Transverse colon (tissue), 4 donors: ENCODE data around the gene DES. TPM values are rescaled to one million over a fixed set of nuclear protein-coding genes. Genes with fewer than 3 reads are reported as not detected.
A peak's percentile ranks its signal among the peaks of the same experiment; 100 is the strongest.

Source experiments
- DNase-seq: peaks from one replicate; pipeline ENCODE4 v3.0.0-alpha.2; 2019
- H3K27ac ChIP-seq, 4 donors: fragments of 200-600 bp; sonication (generic); 2 replicates each; pipeline ENCODE4 v1.5.1; 2016 to 2018; ENCODE audit warnings: inconsistent platforms in 4 of 4
- H3K27me3 ChIP-seq: fragments of 200-600 bp; sonication (generic); 2 replicates; pipeline ENCODE4 v1.5.1; 2017; ENCODE audit warnings: inconsistent platforms
- H3K36me3 ChIP-seq, 4 donors: fragments of 200-600 bp; sonication (generic); 2 replicates each; pipeline ENCODE4 v1.5.1; 2017 to 2019; ENCODE audit warnings: inconsistent platforms in 4 of 4
- H3K4me1 ChIP-seq, 4 donors: fragments of 200-600 bp; sonication (generic); 2 replicates each; pipeline ENCODE4 v1.5.1; 2017 to 2020; ENCODE audit warnings: inconsistent platforms in 4 of 4
- H3K4me3 ChIP-seq, 4 donors: fragments of 200-600 bp; sonication (generic); 1 replicate in 1 of 4; 2 replicates in 3 of 4; pipeline versions ENCODE4 v1.5.1 to v1.6.1; 2017 to 2019; ENCODE audit warnings: inconsistent platforms in 4 of 4
- H3K9me3 ChIP-seq, 2 donors: fragments of 200-600 bp; sonication (generic); 2 replicates each; pipeline ENCODE4 v1.5.1; 2017 to 2019; ENCODE audit warnings: inconsistent platforms in 2 of 2
- EP300 ChIP-seq: sonication (generic); formaldehyde crosslinking; IDR thresholded peaks from one replicate; pipeline ENCODE4 v1.6.1; 2017; ENCODE audit warnings: antibody characterized with exemption, low read depth
- POLR2A ChIP-seq: fragments of 450-650 bp; IDR thresholded peaks from one replicate; pipeline ENCODE4 v1.6.1; 2016; ENCODE audit warnings: antibody characterized with exemption, mild to moderate bottlenecking, moderate library complexity
- POLR2AphosphoS5 ChIP-seq, 3 donors: sonication (generic); formaldehyde crosslinking; IDR thresholded peaks; one replicate each; pipeline ENCODE4 v1.6.1; 2016; ENCODE audit warnings: antibody characterized with exemption in 3 of 3
- WGBS, 2 donors: methylation state at CpG; one replicate each; pipeline ENCODE4 v1.1.5; 2018; ENCODE audit warnings: low coverage in 1 of 2; 5-methylcytosine and 5-hydroxymethylcytosine counted together
- in situ Hi-C, 4 donors: fragments of 200-750 bp; cut with MboI; loops; one replicate each; pipeline versions ENCODE4 v1.15.0 to v1.15.1; 2017; ENCODE audit warnings: low sequenced_read_pairs in 3 of 4, low pct_ligation_motif_present in 1 of 4, low pct_unique_long_range_greater_than_20kb in 1 of 4
- intact Hi-C: fragments of 100-400 bp; cut with DNase I; formaldehyde crosslinking; loops from one replicate; pipeline ENCODE4 v1.15.1; 2023; ENCODE audit warnings: low total_unique reads
- total RNA-seq, 4 donors: library from RNA; depleted of rRNA; stranded (reverse); fragments of >200 nt; gene quantifications; one replicate each; pipeline ENCODE4 v1.1.0, GENCODE V29; 2016
- TF ChIP-seq, protein P1 (sequence below), 5 experiments: fragments of 200-600 bp in 3 of 5; fragments of 450-650 bp in 2 of 5; sonication (generic) in 3 of 5; IDR thresholded peaks; 1 replicate in 2 of 5; 2 replicates in 3 of 5; pipeline ENCODE4 v1.5.1; 2016 to 2017; ENCODE audit warnings: antibody characterized with exemption in 5 of 5, inconsistent platforms in 3 of 5, mild to moderate bottlenecking in 2 of 5, moderate library complexity in 1 of 5

Gene DES
- total RNA-seq, 4 donors from 2014 or later: 1,000 to 12,373 (median 1,519) TPM

DNA sequence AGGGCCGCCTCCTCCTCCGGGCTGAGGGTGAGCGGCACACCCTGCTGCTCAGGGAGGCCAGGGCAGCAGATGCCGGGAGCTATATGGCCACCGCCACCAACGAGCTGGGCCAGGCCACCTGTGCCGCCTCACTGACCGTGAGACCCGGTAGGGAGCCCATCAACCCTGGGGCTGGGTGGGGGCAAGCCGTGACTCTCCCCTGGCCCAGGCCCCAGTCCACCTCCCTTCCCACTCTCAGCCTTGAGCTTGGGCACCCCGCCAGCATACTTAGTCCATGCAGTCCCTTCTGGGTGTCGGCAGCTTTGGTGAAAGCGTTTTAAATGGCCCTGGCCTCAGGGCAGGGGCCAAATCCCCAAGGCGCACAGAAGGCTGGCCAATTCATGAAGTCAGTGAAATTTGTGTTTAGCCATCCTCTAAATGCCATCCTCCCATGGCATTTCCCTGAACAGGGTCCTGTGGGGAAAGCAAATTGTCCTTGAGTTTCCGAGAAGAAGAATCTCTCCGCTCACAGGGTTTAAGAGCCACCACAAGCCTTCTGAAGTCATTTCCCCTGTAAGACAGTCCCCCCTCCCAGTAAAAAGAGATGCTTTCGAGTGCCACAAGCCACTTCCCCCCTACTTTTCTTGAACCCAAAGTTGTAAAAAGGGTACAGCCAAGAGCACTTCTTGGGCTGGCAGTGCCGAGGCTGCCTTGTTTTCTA is 33.6 kb downstream of the DES start:
- WGBS, 2 donors: 63 to 64% methylated on average over 4 to 10 of the region's 18 CpGs
- in situ Hi-C loops: no loop called here
- H3K4me3 ChIP-seq: no peak overlapping the region
- peak; percentile 56 for DNase-seq
- intact Hi-C loops: loop anchor here (5.0 kb wide), 1 partner anchor 45 kb away; no protein-coding TSS in a partner anchor
- peaks cover 44% of the 10 kb centered on the region for H3K27me3 ChIP-seq
- H3K27ac ChIP-seq: peak overlapping the region; percentile 83 to 96 (median 85)
- peaks cover 0 to 13% (median 8%) of the 10 kb centered on the region in 4 donors for H3K4me1 ChIP-seq
- TF ChIP-seq POLR2A: no peak
- peak; percentile 10 for TF ChIP-seq EP300
- peak in 1 of 3 donors; percentile 33 for TF ChIP-seq POLR2AphosphoS5 (IDR thresholded peaks at IDR 0.05)
- TF ChIP-seq, protein P1, sequence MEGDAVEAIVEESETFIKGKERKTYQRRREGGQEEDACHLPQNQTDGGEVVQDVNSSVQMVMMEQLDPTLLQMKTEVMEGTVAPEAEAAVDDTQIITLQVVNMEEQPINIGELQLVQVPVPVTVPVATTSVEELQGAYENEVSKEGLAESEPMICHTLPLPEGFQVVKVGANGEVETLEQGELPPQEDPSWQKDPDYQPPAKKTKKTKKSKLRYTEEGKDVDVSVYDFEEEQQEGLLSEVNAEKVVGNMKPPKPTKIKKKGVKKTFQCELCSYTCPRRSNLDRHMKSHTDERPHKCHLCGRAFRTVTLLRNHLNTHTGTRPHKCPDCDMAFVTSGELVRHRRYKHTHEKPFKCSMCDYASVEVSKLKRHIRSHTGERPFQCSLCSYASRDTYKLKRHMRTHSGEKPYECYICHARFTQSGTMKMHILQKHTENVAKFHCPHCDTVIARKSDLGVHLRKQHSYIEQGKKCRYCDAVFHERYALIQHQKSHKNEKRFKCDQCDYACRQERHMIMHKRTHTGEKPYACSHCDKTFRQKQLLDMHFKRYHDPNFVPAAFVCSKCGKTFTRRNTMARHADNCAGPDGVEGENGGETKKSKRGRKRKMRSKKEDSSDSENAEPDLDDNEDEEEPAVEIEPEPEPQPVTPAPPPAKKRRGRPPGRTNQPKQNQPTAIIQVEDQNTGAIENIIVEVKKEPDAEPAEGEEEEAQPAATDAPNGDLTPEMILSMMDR (IDR thresholded peaks at IDR 0.05): no peak
- H3K36me3 ChIP-seq: no peaks in the 10 kb centered on the region
- no peaks in the 10 kb centered on the region for H3K9me3 ChIP-seq

DNA sequence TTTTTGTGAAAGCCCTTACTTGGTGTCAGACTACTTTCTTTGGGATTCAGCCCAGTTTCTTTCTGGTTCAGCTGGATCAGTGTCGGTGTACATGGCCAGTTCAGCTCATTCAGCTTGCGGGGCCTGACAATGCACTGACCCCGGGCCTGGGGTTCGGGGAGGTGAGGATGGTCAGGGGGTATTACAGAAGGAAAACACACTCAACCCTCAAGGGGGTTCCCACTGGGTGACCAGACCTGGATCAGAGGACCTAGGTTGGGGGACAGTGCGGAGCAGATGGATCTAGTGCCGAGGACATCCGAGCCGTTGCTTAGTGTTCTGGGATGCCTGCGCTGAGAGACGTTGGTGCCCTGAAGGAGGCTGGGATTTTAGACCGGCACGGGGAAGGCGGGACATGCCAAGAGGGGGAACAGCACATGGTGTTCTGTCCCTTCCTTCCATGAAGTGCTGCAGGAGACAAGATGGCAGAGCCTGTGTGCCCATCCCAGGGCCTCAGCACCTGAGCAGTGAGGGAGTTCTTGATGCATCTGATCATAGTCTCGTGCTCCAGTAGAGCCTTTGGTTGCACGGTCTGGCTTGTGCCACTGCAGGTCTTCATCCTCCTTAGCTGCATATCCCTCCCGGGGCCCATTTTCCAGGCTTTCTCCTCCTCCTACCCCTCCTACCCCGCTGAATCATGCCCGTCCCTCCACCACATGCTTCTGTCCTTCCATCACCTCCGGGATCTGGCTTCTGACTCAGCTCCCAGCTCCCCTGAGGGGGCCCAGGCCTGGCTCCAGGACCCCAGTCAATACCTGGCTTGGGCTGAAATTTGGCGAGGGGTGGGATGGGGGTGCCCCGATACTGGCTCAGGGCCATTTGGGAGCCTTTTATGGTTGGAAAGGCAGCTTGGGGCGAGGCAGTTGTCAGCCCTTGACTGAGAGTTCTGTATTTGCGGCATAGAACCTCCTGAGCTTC is 34.5 kb downstream of the DES start:
- in situ Hi-C loops: no loop called here
- intact Hi-C loops: loop anchor here (5.0 kb wide), 1 partner anchor 45 kb away; no protein-coding TSS in a partner anchor

DNA sequence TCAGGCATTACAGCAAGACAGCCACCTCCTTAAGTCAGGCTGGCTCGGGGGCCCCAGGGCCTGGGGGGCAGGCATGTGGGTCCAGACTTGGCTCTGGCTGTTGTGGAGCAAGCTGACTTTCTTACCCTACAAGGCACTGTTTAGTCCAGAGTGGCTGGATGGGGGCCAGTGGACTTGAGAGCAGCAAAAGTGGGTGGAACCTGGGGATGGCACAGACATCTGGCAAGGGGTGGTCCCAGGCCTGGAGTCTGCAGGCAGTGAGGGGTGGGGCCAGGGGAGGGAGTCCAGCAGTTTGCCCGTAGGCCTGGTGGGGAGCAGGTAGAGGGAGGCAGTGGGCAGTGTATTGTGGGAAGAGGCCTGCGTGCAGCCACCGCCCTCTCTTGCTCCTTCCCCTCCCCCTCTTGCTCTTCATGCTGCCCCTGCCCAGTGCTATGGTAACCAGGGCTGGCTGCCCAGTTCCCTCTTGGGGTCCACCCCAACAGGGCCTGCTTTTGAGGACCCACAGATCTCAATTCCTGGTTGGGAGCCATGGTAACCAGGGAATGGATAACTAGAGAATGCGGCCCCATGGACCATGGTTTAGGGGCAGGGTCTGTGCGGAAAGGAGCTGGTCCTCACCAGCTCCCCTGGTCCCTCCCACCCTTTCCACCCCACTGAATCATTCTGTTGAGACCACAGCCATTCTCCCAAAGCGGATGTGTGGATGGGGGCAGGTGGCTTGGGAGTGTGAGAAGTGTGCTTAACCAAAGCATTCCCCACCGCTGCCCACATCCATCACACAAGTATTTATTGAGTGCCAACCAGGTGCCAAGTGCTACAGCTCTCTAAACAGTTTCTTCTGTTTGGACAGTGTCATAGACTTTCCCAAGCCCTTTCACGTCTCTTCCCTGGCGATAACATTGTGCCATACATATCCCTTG is 35.8 kb downstream of the DES start:
- Histone ChIP-seq H3K4me1 (peaks cover 0 to 14% (median 3%) of the 10 kb centered on the region in 4 donors), H3K27me3 (peaks cover 23% of the 10 kb centered on the region), H3K36me3 (no peaks in the 10 kb centered on the region), H3K27ac (peak overlapping the region; percentile 83 to 96 (median 85)), H3K4me3 (no peak overlapping the region), H3K9me3 (no peaks in the 10 kb centered on the region)
- in situ Hi-C loops: no loop called here
- intact Hi-C loops: loop anchor here (5.0 kb wide), 1 partner anchor 47 kb away; no protein-coding TSS in a partner anchor
- WGBS, 2 donors: 56 to 67% methylated on average over 2 to 10 of the region's 10 CpGs
- TF ChIP-seq, protein P1 (IDR thresholded peaks at IDR 0.05): no peak
- TF ChIP-seq EP300 (peak; percentile 46), POLR2AphosphoS5 (IDR thresholded peaks at IDR 0.05) (peak in 2 of 3 donors; percentile 8 to 42)
- peak; percentile 75 for DNase-seq

More for the DNA sequence above, 34.5 kb downstream of the DES start:
- H3K27me3 ChIP-seq: peaks cover 36% of the 10 kb centered on the region
- no peak overlapping the region for H3K4me3 ChIP-seq
- peak; percentile 39 for DNase-seq
- peaks cover 0 to 13% (median 8%) of the 10 kb centered on the region in 4 donors for H3K4me1 ChIP-seq
- peak; percentile 95 for TF ChIP-seq EP300
- TF ChIP-seq, protein P1 (IDR thresholded peaks at IDR 0.05): no peak
- TF ChIP-seq POLR2AphosphoS5 (IDR thresholded peaks at IDR 0.05): peak; percentile 18 to 56 (median 42)
- TF ChIP-seq POLR2A: peak; percentile 31
- 69 to 72% methylated on average over 5 to 23 of the region's 23 CpGs for WGBS, 2 donors
- H3K9me3 ChIP-seq: no peaks in the 10 kb centered on the region
- H3K27ac ChIP-seq: peak overlapping the region; percentile 83 to 96 (median 85)
- H3K36me3 ChIP-seq: no peaks in the 10 kb centered on the region
